Stimulated activated CD8-positive, alpha-beta memory T cell treated with anti-CD3 and anti-CD28 coated beads, Interleukin-4, amount 100 ng/mL, for 24 hours (primary cell): Measurements from ENCODE around the gene ZNF276.
"Not testable (repeated sequence)": the region's sequence is repeated elsewhere in the genome, so short reads cannot be mapped to it uniquely, and the experiment has no call there.

Experiments used
- DNase-seq: peaks from one replicate; pipeline ENCODE4 v3.0.0-alpha.2; 2020; ENCODE audit warnings: low read depth

Gene ZNF276

DNA sequence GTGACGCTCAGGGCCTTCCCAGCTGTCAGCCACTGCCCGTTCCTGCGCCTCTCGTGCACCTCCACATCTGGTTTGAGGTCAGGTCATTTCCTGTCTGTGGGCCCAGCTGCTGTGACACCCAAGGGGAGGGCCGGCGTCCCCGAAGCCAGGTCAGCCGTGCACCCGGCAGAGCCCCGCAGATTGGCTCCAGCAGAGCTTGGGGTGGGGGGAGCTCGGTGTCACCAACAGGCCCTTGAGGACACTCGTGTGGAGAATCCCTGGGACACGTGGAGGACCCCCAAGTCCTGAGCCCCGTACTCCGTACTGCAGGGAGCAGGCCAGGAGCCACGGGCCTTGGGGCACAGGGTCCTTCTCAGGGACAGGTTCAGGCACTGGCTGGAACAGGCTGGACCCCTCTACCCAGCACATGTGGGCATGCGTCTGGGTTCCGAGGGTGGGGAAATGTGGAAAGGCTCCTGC lies 24.6 kb upstream of the ZNF276 start:
- no peak for DNase-seq

DNA sequence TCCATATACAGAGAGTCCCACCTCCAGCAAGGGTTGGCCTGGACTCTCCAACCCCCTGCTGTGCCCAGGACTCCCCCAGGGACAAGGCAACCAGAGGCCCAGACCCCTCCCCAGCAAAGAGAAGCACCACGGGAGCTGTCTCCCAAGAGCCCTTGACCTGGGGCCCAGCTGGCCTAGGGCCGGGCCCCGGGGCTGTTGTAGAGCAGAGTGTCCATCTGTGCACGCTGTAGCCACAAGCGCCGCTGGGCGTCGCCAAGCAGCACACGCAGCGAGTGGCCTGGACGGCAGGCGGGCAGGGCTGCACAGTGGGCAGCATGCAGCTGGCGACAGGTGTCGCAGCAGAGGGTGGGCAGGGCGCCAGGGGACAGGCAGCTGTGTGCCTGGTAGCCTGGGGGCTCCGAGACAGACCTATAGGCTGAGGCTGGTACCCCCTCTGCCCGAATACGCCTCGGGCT lies 24.1 kb upstream of the ZNF276 start:
- DNase-seq: no peak

DNA sequence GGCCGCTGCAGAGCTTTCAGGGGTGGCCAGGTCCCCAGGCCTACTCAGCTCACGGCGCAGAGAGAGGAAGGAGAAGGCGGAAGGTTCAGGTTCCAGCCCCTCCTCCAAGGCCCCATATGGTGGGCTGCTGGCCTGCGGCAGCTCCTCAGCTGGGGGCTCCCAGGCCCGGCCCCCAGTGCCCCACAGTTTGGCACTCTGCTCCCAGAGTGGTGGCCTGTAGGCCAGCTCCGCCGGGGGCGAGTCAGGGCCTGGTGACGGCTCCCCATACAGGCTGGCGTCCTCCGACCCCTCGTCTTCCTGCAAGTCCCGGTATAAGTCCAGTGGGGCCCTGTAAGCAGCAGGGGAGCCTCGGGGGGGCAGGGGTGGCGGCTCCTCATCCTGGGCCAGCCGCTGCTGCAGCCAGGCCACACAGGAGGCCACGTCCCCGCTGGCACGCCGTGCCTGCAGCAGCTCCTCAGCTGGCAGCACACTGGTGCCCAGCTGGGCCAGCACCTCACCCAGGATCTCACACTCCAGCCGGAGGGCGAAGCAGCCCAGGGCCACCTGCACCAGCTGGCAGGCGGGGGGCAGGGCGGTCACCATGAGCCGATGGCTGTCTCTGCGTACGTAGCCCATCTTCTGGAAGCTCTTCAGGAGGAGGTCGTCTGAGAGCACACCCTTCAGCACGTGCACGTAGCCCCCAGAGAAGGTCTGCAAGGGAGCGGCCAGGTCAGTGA lies 23.6 kb upstream of the ZNF276 start:
- no peak for DNase-seq

DNA sequence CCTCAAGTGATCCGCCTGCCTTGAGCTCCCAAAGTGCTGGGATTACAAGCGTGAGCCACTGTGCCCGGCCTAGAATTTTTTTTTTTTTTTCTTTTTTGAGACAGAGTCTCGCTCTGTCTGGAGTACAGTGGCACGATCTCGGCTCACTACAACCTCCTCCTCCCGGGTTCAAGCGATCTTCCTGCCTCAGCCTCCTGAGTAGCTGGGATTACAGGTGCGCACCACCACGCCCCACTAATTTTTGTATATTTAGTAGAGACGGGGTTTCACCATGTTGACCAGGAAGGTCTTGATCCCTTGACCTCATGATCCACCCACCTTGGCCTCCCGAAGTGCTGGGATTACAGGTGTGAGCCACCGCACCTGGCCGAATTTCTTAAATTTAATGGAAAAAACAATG lies 22.6 kb upstream of the ZNF276 start:
- DNase-seq: not testable (repeated sequence)

DNA sequence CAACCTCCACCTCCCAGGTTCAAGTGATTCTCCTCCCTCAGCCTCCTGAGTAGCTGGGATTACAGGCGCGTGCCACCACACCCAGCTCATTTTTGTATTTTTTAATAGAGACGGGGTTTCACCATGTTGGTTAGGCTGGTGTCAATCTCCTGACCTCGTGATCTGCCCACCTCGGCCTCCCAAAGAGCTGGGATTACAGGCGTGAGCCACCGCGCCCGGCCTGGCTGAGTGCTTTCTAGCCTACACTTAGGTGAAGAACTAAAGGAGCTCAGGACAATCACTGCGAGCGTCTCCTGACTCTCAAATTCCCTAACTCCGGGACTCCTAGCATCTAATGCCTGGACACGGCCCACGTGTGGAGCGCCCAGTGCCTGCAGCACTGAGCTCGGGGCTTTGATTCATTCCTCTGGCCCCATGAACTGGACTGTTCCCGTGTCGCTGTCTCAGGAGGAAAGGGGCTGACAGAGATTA lies 21.7 kb upstream of the ZNF276 start:
- not testable (repeated sequence) for DNase-seq

DNA sequence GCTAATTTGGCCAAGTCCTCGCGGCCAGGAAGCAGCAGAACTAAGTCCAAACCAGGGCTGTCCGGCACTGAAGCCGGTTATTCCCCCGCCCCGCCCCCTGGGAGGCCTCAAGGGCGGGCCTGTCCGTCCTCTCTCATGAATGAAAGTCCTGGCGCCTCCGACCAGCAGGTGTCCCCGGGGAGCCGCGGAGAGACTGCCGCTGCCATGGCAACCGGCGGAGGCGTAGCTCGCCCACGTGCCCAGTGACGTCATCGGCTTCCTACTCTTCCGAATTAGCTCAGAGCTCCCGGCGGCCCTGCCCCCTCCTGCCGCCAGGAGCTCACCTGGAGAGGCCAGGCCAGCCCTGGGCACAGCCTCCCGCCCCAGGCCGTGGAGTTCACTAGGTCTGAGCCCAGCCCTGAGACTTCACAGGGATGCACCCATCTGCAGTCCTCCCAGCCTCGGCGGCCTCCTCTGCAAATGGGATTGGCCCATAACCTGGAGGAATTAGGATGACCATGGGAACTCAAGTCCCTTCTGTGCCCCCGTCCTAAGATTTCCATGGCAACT lies 21.2 kb upstream of the ZNF276 start:
- peak; percentile 96 for DNase-seq

DNA sequence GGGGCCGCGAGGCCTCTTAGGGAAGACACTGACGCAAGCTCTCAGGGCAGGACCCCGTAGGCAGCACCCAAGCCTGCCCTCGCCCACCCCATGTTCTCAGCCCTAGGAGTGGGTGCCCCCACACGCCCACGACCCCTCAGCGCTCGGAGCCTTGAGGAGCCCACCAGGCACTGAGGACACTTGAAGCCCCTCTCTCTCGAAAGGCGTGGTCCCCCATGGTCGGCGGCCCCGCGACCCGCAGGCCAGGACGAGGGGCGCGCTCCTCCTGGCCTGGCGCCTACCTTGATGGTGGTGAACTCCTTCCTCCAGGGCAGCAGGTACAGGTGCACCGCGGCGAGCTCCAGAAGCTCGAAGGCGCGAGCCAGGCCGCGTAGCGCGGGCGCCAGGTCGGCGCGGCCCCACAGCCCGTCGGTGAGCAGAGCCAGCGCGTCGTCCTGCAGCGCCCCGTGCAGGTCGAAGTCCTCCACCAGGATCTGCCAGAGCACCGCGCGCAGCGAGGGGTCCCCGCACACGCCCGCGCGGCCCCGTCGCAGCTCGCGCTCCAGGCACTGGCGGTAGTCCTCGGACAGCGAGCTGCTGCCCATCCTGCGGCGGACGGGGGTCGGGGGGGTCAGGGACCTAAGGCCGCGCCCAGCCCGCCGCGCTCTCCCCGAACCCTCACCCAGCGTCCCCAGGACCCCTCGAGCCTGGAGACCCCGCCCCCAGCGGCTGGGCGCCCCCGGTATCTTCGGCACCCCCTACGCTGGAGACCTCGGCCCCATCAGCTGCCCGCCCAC lies 20.5 kb upstream of the ZNF276 start:
- no peak for DNase-seq

DNA sequence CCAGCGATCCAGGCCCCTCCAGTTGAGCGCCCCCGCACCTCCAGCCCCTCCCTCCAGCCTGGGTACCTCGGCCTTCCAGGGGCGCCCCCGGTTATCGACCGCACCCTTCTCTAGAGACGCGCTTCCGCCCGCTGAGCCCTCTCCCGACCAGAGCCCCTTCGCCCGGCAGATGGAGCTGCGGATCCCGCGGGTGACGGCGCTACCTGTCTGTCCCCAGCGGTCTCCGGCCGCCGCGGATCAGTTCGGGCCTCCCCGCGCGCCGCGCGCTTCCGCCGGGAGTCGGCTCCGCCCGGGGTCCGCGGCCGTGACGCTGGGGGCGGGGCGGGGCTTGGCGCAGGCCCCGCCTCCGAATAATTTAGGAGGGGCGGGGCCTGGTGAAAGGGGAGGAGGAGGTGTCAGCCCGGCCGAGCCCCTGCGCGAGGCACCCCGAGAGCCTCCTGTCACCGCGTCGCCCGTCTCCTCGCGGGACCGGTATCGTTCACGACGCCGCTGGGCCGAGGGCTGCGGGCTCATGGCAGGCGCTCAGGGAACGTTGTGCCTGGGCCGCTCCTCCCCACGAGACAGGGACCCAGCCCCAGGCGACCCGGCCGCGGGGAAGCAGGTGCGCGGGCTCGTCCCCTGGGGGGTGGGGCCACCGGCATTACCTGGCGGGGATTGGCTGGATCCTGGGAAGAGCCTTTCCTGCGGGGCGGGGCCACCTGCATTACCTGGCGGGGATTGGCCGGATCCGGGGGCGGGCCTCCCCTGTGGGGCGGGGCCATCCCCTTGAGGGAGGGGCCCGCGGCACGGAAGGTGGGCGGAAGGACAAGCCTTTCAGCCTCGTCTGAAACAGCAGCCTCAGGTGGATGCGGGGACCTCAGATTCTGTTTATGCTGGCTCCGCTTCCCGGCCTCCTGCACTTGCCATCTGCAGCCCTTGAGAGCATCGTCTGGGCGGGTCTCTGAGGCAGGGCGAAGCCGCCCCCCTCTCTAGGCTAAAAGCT lies 19.6 kb upstream of the ZNF276 start, which contains the start of gene SPATA2L:
Gene SPATA2L, minus strand, starts transcription at position 281 of the 982 bp plus-strand sequence. CDS start 473 bp downstream, outside the sequence.
- DNase-seq: peak; percentile 92

DNA sequence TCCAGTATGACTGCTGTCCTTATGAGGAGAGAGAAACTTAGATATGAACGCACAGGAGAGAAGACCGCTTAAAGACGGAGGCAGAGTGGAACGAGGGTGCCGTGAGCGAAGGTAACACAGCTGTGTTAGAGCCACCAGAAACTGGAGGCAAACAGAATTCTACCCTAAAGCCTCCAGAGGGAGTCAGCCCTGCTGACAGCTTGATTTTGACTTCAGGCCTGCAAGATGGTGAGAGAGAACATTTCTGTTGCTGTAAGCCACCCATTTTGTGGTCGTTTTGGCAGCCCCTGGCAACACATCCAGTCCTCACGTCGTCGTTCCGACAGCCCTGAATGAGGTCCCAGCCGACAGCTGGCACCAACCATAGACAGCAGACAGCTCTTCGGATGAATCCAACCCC lies 17.1 kb upstream of the ZNF276 start:
- DNase-seq: no peak

DNA sequence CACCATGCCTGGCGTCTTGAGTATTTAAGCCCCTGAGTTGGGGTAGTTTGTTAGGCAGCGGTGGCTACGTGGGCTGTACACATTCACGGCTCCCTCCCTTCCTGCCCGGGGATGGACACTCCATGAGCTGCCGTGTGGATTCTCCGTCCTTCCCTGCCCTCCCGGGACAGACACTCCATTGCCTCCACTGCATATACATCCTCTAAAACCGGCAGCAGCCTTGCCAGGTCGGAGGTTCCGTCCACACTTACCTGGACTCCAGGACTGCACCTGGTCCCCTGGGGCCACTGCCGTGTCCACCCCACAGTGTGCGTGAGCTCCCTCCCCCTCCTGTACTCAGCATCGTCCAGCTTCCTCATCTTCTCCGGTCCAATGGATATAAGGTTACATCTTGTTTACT lies 16.3 kb upstream of the ZNF276 start:
- no peak for DNase-seq

DNA sequence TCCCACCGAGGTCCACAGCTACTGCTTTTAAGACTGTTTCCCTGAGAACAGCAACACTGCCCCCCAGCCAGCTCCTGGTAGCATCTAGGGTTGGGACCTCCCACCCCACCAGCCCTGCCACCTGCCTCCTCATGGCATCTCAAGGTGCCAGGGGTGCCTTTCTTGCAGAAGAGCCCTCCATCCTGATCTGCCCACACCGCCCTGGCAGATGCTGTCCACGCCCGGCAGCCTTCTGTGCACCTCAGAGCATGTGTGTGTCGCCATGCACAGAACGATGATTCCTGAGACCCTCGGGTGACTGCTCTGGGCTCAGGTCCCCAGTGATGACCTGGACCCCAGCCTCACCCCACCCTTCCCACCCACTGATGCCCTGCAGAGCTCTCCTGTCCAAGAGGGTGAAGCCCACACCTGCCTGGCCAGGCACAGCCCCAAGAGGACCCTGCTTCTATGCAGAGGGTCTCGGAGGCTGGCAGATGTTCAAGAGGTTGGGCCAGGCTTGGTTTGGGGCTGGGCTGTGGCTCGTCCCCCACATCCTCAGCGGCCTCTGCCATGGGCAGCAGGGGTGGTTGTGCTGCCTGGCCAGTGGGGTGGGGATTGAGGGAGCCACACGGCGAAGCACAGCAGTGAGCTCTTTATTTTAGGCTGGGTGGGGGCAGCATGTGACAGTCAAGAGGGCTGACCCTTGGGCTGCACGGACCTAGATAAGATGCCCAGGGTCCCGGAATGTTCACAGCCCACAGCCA lies 14.6 kb upstream of the ZNF276 start:
- DNase-seq: no peak

DNA sequence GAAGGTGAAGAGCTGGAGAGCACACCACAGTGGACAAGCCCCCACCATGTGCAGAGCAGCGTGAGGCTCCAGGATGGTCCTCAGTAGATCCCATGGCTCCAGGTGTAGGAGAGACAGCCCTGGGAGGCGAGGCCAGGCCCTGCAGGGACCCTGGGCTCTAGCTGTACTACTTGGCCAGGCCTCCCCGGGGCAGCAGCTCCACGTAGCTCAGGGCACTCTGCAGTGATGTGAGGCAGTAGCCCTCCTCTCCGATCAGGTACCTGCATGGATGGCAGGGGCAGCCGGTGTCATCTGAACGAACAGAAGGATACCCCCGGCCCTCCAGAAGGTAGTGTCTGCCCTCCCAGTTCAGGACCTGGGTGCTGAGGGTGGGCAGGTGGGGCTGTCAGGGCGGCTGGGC lies 13.6 kb upstream of the ZNF276 start:
- DNase-seq: no peak

DNA sequence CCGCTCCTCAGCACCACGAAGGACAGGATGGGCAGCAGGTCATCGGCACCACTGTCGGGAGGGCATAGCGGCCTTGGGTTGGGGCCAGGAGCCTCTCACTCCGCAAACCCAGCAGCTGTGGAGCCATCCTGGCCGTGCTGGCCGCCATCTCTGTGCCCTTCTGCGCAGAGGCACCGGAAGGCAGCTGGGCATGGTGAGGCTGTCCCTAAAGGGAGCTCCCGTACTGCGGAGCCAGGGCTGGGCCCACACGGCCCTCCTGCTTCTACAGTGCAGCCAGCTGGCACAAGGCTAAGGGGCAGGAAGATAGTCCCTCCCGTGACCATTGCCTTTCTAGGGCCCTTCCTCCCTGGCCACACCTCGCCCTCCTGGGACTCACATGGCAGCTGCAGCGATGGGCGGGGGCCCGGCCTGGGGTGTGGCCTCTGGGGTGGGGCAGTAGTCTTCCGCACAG lies 12.8 kb upstream of the ZNF276 start:
- DNase-seq: no peak

DNA sequence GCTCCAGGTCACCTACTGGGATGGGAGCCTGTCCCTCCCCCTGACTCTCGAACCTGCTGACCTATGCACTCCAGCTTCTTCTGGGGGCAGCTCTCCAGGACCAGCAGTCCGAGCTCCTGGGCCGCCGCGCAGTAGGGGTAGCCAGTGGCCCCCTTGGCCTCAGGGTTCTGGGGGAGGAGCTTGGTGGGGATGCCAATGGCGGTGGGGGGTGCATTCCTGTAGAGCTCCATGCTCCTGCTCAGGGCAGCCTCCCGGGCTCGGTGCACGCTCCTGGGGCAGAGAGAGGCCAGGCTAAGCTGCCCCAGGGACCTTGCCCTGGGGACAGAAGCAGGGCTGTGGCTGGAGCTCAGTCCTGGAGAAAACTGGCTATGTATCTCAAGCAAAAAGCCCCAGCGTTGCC lies 12.2 kb upstream of the ZNF276 start:
- DNase-seq: no peak

DNA sequence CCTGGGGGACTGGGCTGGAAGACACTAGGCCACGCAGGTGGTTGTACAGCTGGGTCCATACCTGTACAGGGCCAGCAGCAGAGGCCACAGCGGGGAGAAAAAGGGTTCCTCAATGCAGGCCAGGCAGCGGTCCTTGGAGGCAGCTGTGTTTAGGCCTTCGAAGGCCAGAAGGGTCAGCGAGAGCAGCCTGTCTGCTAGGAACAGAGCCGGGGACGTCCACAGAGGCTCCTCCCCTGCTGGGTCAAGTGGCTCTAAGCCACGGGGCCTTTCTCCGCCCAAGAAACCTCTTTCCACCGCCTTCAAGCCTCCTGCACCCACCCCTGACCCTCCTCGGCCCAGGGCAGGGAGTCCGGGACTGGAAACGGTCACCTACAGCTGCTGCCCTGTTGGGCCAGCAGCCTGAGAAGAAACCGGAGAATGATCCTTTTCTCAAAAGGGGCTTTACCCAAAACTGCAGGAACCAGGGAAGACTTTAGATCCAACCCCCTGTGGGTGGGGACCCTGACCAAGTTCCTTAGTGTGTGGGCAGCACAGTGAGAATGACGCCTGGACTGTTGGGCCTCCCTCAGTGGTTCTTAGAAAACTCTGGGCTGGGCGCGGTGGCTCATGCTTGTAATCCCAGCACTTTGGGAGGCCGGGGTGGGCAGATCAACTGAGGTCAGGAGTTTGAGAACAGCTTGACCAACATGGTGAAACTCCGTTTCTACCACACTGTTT lies 11.5 kb upstream of the ZNF276 start:
- no peak for DNase-seq

DNA sequence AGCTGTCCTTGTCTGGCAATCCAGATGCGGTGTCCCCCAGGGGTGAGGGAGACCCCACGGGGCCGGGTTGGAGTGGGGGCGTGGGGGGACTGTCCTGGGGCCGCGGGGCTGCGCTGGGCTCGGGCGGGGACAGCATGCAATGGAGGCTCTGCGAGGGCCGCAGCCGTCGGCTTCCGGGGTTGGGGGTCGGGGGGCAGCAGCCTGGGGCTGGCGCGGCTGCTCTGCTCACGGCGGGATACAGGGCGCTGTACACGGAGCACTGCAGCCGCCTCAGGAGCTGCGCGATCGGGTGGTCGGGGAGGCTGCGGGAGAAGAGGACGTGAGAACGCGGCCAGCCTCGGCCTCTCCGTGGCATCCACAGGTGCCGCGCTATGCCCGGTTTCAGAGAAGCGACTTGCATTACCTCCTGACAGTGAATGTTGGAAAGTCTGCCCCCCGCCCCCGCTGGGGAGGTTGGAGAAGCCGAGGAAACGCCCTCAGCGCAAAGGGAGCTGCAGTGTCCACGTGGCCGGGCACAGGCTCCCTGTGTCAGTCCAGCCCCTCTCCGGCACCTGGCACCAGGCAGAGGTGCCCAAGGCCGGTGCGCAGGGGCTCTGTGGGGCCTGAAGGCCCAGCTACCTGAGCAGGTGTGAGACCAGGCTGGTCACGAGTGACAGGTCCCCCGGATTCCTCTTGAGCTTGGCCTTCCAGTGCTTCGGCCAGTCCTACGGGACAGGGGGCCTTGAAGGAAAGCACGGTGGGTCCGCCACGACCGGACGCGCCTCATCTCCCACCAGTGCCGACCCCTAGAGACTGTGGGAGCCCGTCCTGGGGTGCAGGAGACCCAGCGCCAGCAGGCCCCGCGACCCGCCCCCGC lies 10.4 kb upstream of the ZNF276 start:
- DNase-seq: no peak

DNA sequence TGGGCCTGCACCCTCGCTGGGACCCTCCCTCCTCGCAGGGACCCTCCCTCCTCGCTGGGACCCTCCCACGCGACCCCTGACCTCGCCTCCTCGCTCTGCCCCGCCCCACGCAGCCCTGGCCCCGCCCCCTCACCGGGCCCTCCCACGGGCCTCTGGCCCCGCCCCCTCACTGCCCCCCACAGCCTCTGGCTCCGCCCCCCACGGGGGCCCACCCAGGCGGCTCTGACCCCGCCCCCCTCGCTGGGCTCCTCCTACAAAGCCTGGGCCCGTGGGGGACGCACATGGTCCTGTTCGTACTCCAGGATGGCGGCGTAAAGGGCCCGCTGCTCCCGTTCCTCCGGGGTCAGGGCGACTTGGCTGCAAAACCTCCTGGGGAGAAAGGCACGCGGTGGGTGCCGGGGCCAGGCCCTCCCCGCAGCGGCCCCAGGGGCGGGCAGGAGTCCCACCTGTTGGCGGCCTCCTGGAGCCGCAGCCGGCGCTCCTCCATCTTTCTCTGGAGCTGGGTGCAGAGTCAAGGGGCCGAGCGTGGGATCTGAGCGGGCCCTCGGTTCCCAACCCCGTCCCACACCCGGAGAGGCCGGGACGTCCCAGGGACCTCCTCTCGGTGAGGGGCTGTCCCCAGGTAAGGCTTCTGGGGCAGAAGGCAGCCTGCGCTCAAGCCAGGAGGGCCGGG lies 9.6 kb upstream of the ZNF276 start:
- peak; percentile 69 for DNase-seq

DNA sequence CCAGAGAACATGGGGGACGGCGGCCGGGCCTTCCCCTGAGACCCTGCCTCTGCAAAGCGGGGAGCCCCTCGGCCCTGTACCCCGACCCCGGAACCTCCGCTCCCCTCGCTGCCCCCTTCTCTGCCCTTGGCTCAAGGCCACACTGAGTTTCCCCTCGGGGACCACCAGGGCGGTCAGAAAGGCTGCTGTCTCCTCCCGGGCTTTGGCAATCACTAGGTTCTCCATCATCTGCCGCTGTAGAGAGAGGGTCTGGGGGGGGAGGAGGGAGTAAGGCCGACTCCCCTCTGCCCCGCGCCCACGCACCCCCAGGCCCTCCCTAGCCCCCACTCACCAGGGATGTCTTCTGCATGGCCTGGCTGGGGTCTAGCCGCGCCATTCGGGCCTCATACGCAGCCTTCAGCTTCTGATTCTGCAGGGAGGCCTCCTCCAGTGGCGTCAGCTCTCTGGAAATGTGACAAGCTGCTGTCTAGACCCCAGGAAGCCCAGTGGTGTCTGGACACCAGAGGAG lies 9.0 kb upstream of the ZNF276 start:
- no peak for DNase-seq
